ENCODE data around the gene SLIT3. TPM values are rescaled to one million over a fixed set of nuclear protein-coding genes. Genes with fewer than 3 reads are reported as not detected.

Gene SLIT3
- total RNA-seq, 4 donors from 2014 or later: 0.97 to 6.1 (median 3.4) TPM

DNA sequence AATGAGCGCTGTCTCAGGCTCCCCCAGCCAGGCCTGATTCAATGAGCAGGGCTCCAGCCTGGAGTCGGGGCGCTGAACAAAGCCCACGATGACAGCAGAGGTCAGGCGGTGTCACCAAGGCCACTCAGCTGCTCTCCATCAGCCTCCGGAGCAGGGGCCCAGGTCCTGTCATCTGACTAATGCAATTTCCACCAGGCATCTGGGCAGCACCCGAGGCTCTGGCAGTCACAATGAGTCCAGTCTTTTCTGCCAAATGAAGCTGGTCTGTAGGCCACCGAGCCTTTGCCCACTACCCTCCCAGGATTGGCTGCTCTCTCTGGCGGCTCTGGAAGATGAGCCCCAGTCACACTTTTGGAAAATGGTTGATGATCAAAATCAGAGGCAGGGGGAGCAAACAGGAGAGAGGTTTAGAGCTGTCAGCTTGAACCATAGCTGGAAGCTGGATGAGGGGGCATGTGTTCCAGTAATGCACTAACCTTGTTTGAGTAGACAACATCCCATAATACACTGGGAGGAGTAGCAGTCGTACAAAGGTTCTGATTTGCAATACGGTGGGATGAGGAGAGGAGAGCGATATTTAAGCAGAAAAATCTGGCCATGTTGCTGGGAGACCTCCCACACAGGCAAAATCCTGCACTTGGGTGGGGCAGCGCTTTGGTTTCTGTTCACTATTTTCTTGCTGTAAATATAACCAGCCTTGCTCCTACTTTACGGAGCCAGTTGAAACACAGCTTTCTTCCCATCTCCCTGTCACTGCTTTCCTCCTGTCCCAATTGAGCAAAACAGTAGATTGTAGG, 415.4 kb downstream of the SLIT3 start:
- no peaks in the 10 kb centered on the region for H3K9me3 ChIP-seq
- no peak overlapping the region for H3K27ac ChIP-seq
- DNase-seq: no peak
- TF ChIP-seq POLR2A (IDR thresholded peaks at IDR 0.05): no peak
- TF ChIP-seq, protein P1, sequence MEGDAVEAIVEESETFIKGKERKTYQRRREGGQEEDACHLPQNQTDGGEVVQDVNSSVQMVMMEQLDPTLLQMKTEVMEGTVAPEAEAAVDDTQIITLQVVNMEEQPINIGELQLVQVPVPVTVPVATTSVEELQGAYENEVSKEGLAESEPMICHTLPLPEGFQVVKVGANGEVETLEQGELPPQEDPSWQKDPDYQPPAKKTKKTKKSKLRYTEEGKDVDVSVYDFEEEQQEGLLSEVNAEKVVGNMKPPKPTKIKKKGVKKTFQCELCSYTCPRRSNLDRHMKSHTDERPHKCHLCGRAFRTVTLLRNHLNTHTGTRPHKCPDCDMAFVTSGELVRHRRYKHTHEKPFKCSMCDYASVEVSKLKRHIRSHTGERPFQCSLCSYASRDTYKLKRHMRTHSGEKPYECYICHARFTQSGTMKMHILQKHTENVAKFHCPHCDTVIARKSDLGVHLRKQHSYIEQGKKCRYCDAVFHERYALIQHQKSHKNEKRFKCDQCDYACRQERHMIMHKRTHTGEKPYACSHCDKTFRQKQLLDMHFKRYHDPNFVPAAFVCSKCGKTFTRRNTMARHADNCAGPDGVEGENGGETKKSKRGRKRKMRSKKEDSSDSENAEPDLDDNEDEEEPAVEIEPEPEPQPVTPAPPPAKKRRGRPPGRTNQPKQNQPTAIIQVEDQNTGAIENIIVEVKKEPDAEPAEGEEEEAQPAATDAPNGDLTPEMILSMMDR (IDR thresholded peaks at IDR 0.05 in 4 of 5, conservative IDR thresholded peaks at IDR 0.05 in 1 of 5): no peak
- intact Hi-C loops (cut with DNase I; ENCODE audit: low total_unique reads) (no loop called here), in situ Hi-C loops (cut with MboI; ENCODE audit: low sequenced_read_pairs in 4 of 4) (no loop called here)
- ATAC-seq: no peak
- H3K4me3 ChIP-seq: no peak overlapping the region
- no peaks in the 10 kb centered on the region for H3K27me3 ChIP-seq
- H3K4me1 ChIP-seq: no peaks in the 10 kb centered on the region
- H3K36me3 ChIP-seq: no peaks in the 10 kb centered on the region

- intact Hi-C loops (cut with DNase I; ENCODE audit: low total_unique reads): no loop called here
Observed at GRCh38 chr5:168883991-168884390, 416.9 kb downstream of the SLIT3 start.

DNA sequence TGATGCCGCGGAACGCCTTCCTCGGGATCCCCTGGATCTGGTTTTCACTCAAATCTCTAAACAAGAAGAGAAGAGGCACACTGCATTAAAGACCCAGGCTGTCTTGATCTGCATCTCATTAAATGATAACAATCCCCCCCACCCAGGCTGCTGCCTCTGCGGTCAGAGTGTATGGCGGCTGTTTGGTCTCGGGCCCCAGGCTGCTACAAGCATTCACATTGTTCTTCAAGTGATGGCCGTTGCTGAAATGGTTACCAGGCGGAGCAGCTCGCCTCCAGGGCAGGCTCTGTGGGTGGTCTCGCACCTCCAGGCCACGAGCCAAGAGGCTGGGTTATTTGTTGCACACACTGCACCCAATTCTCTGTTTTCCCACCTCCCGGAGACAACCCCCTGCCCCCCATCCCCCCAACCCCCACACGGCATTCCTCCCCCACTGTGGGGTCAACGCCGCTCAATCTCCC, 417.6 kb downstream of the SLIT3 start:
- no peaks in the 10 kb centered on the region for H3K27me3 ChIP-seq
- DNase-seq: no peak
- no peaks in the 10 kb centered on the region for H3K36me3 ChIP-seq
- H3K4me3 ChIP-seq: no peak overlapping the region
- intact Hi-C loops (cut with DNase I; ENCODE audit: low total_unique reads) (no loop called here), in situ Hi-C loops (cut with MboI; ENCODE audit: low sequenced_read_pairs in 4 of 4) (no loop called here)
- H3K9me3 ChIP-seq: no peaks in the 10 kb centered on the region
- ATAC-seq: no peak
- no peaks in the 10 kb centered on the region for H3K4me1 ChIP-seq
- H3K27ac ChIP-seq: no peak overlapping the region
- TF ChIP-seq POLR2A (IDR thresholded peaks at IDR 0.05): no peak
- TF ChIP-seq, protein P1 (IDR thresholded peaks at IDR 0.05 in 4 of 5, conservative IDR thresholded peaks at IDR 0.05 in 1 of 5): no peak

More at GRCh38 chr5:168883991-168884390, 416.9 kb downstream of the SLIT3 start:
- no peak overlapping the region for H3K4me3 ChIP-seq
- H3K9me3 ChIP-seq: no peaks in the 10 kb centered on the region
- no peak for ATAC-seq
- in situ Hi-C loops (cut with MboI; ENCODE audit: low sequenced_read_pairs in 4 of 4): no loop called here
- H3K4me1 ChIP-seq: no peaks in the 10 kb centered on the region
- no peak for DNase-seq
- no peak overlapping the region for H3K27ac ChIP-seq
- H3K36me3 ChIP-seq: no peaks in the 10 kb centered on the region
- H3K27me3 ChIP-seq: no peaks in the 10 kb centered on the region
- TF ChIP-seq, protein P1 (IDR thresholded peaks at IDR 0.05 in 4 of 5, conservative IDR thresholded peaks at IDR 0.05 in 1 of 5): no peak
- TF ChIP-seq POLR2A (IDR thresholded peaks at IDR 0.05): no peak

DNA sequence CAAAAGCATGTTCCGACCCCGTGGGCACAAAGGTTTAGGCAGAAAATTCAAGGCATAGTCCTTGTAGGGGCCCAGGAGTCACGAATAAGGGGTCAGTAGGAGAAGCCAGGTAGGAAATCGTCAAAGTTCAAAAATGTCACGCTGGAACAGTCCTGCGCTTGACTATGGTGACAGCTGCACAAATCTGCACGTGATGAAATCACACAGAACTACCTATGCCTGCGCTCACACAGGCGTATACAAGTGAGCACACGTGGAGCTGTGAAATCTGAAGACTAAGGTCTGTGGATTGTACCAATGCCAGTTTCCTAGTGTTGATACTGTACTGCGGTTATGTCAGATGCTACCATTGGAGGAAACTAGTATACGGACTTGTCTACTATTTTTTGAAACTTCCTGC, 418.7 kb downstream of the SLIT3 start:
- Histone ChIP-seq H3K9me3 (no peaks in the 10 kb centered on the region), H3K36me3 (no peaks in the 10 kb centered on the region), H3K4me3 (no peak overlapping the region), H3K27ac (no peak overlapping the region), H3K27me3 (no peaks in the 10 kb centered on the region), H3K4me1 (no peaks in the 10 kb centered on the region)
- no peak for ATAC-seq
- in situ Hi-C loops (cut with MboI; ENCODE audit: low sequenced_read_pairs in 4 of 4): no loop called here
- no peak for DNase-seq
- no peak for TF ChIP-seq POLR2A (IDR thresholded peaks at IDR 0.05)
- TF ChIP-seq, protein P1 (IDR thresholded peaks at IDR 0.05 in 4 of 5, conservative IDR thresholded peaks at IDR 0.05 in 1 of 5): no peak
- intact Hi-C loops (cut with DNase I; ENCODE audit: low total_unique reads): no loop called here

Data from gastrocnemius medialis (tissue), 4 donors.